ENCODE data around the gene MAGI2. TPM values are rescaled to one million over a fixed set of nuclear protein-coding genes. Genes with fewer than 3 reads are reported as not detected.

MAGI2 gene
- total RNA-seq, 1 experiment from 2014 or later = 0.22 TPM

GRCh38 chr7:78535655-78536054, 917.8 kb downstream of the MAGI2 start:
- BruUV-seq (replicated peaks) = no TSS peak
- POLR2A ChIA-PET = no interaction called here
- Histone ChIP-seq H3K4me2 (ENCODE audit: low read length) (no peak overlapping the region), H2AFZ (ENCODE audit: low read depth, low read length, poor library complexity, severe bottlenecking) (no peak overlapping the region), H3K27me3 (ENCODE audit: insufficient read depth, low read length) (no peaks in the 10 kb centered on the region), H3K9me2 (ENCODE audit: insufficient read depth) (no peaks in the 10 kb centered on the region), H4K20me1 (ENCODE audit: insufficient read depth) (no peaks in the 10 kb centered on the region), H3K9me3 (ENCODE audit: control insufficient read depth in 1 of 2, insufficient read depth in 1 of 2, low read depth in 1 of 2, low read length in 2 of 2) (no peaks in the 10 kb centered on the region), H3K4me1 (ENCODE audit: control insufficient read depth in 1 of 2, insufficient read depth in 2 of 2, low read length in 2 of 2) (no peaks in the 10 kb centered on the region), H3K79me2 (ENCODE audit: insufficient read depth, low read length) (no peaks in the 10 kb centered on the region), H3K27ac (ENCODE audit: low read depth, low read length) (no peak overlapping the region), H3K9ac (ENCODE audit: low read length) (no peak overlapping the region), H3K36me3 (ENCODE audit: control insufficient read depth in 1 of 2, insufficient read depth in 2 of 2, low read length in 2 of 2) (no peaks in the 10 kb centered on the region), H3K4me3 (replicated peaks in 1 of 2; ENCODE audit: low read depth in 1 of 2, low read length in 2 of 2) (no peak overlapping the region)
- DNase-seq (ENCODE audit: low read depth, low spot score) (no peak), ATAC-seq (no peak)
- TF ChIP-seq ELF1 (IDR thresholded peaks at IDR 0.05; ENCODE audit: borderline replicate concordance, low read depth) = no peak
- no peak for TF ChIP-seq CTCF (IDR thresholded peaks at IDR 0.05 in 2 of 3, conservative IDR thresholded peaks at IDR 0.05 in 1 of 3; ENCODE audit: borderline replicate concordance in 1 of 3, insufficient read depth in 1 of 3, low read depth in 2 of 3, low read length in 2 of 3)
- no peak for TF ChIP-seq CBX3 (IDR thresholded peaks at IDR 0.05; ENCODE audit: low read depth)
- TF ChIP-seq REST (IDR thresholded peaks at IDR 0.05; ENCODE audit: low read depth) = no peak
- no peak for TF ChIP-seq YY1 (IDR thresholded peaks at IDR 0.05; ENCODE audit: extremely low read depth, insufficient replicate concordance, low read depth, low read length)
- TF ChIP-seq POLR2A (IDR thresholded peaks at IDR 0.05; ENCODE audit: borderline replicate concordance, extremely low read depth, insufficient read depth, insufficient read length) = no peak
- TF ChIP-seq EGR1 (IDR thresholded peaks at IDR 0.05; ENCODE audit: low read depth) = no peak
- TF ChIP-seq TCF7L2 (IDR thresholded peaks at IDR 0.05; ENCODE audit: borderline replicate concordance, extremely low read depth, insufficient read depth, insufficient read length) = no peak
- TF ChIP-seq JUND (IDR thresholded peaks at IDR 0.05) = no peak
- no peak for TF ChIP-seq ZBTB33 (IDR thresholded peaks at IDR 0.05; ENCODE audit: extremely low read depth, insufficient replicate concordance, low read length)
- TF ChIP-seq POLR2AphosphoS5 (IDR thresholded peaks at IDR 0.05; ENCODE audit: low read depth, low read length) = no peak
- no peak for TF ChIP-seq EZH2phosphoT487 (IDR thresholded peaks at IDR 0.05; ENCODE audit: borderline replicate concordance)
- TF ChIP-seq SP1 (IDR thresholded peaks at IDR 0.05; ENCODE audit: low read depth) = no peak
- no peak for TF ChIP-seq FOSL1 (IDR thresholded peaks at IDR 0.05; ENCODE audit: low read depth)
- no peak for TF ChIP-seq RAD21 (IDR thresholded peaks at IDR 0.05; ENCODE audit: low read depth)
- intact Hi-C loops (cut with micrococcal nuclease) = no loop called here
- CTCF ChIA-PET = no interaction called here
- RAD21 ChIA-PET (ENCODE audit: low non-redundant PET in 1 of 2, low total read pairs in 2 of 2, uncharacterized antibody in 2 of 2, unreplicated experiment in 2 of 2) = no interaction called here
